ENCODE measurements around the gene SNRPB2.

SNRPB2 gene

DNA sequence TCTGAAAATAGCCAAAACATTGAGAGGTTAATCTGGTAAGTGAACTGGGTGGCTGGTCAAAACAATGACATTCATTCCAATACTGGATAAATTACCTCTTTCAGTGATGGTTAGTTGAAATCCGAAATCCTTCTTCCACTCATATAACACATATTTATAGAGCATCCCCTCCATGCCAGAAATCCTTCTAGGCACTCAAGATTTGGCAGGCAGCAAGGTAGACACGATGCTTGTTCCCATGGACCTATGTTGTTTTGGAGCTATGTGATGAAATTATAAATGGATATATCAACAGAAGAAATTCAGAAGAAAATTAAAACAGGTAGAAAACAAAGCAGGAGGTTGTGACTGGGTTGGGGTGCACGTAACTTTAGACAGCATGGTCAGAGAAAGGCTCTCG lies 26.3 kb upstream of the SNRPB2 start:
- Histone ChIP-seq H3K4me3 (ENCODE audit: low read depth, low read length) (no peak overlapping the region), H3K36me3 (no peaks in the 10 kb centered on the region), H3K27ac (no peak overlapping the region), H3K27me3 (ENCODE audit: insufficient read depth, low read depth, severe bottlenecking) (no peaks in the 10 kb centered on the region), H3K9me3 (ENCODE audit: severe bottlenecking) (peaks cover 7% of the 10 kb centered on the region)
- no peak for DNase-seq
- TF ChIP-seq, protein P1, sequence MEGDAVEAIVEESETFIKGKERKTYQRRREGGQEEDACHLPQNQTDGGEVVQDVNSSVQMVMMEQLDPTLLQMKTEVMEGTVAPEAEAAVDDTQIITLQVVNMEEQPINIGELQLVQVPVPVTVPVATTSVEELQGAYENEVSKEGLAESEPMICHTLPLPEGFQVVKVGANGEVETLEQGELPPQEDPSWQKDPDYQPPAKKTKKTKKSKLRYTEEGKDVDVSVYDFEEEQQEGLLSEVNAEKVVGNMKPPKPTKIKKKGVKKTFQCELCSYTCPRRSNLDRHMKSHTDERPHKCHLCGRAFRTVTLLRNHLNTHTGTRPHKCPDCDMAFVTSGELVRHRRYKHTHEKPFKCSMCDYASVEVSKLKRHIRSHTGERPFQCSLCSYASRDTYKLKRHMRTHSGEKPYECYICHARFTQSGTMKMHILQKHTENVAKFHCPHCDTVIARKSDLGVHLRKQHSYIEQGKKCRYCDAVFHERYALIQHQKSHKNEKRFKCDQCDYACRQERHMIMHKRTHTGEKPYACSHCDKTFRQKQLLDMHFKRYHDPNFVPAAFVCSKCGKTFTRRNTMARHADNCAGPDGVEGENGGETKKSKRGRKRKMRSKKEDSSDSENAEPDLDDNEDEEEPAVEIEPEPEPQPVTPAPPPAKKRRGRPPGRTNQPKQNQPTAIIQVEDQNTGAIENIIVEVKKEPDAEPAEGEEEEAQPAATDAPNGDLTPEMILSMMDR (IDR thresholded peaks at IDR 0.05; ENCODE audit: low read depth, low read length), result no peak

DNA sequence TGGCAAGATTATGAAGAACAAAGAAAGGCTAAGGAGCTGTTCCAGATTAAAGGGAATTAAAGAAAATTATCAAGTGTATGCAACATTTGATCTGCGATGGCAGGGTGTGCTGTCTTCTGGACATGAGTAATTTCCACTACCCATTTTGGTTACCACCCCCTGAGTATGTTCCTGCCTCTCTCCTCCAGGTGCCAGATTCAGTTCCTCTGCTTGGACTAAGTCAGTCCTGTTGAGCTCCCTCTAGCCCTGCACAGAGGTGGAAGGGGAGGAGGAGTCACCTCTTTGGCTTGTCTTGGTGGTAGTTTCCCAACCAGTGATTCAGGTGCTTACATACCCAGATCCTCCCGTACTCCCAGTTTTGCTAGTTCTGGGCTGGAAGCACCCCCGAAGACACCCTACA lies 22.2 kb upstream of the SNRPB2 start:
- TF ChIP-seq, protein P1 (IDR thresholded peaks at IDR 0.05; ENCODE audit: low read depth, low read length), result no peak
- no peaks in the 10 kb centered on the region for H3K36me3 ChIP-seq
- peaks cover 7% of the 10 kb centered on the region for H3K9me3 ChIP-seq (ENCODE audit: severe bottlenecking)
- H3K27me3 ChIP-seq (ENCODE audit: insufficient read depth, low read depth, severe bottlenecking), result no peaks in the 10 kb centered on the region
- H3K27ac ChIP-seq, result no peak overlapping the region
- no peak for DNase-seq
- H3K4me3 ChIP-seq (ENCODE audit: low read depth, low read length), result no peak overlapping the region

DNA sequence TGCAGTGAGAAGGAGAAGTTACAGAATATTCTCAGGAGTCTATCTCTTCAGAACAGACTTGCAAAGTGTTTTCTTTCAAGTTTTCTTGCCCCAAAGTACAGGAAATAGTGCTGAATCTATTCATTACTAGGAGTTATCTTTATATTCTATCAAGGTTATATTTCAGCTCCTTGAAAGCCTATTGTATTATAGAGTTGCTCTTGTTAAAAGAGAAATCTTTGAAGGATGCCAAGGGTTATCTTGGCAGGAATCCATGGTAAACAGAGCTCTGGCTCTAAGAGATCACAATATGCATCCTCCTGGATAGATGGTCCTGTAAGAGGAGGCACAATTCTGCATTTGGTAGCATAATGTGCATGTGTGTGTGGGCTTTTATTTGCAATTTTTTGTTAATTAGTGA lies 21.2 kb upstream of the SNRPB2 start:
- H3K36me3 ChIP-seq, result no peaks in the 10 kb centered on the region
- TF ChIP-seq, protein P1 (IDR thresholded peaks at IDR 0.05; ENCODE audit: low read depth, low read length), result no peak
- no peak overlapping the region for H3K27ac ChIP-seq
- peaks cover 7% of the 10 kb centered on the region for H3K9me3 ChIP-seq (ENCODE audit: severe bottlenecking)
- H3K4me3 ChIP-seq (ENCODE audit: low read depth, low read length), result no peak overlapping the region
- DNase-seq, result no peak
- no peaks in the 10 kb centered on the region for H3K27me3 ChIP-seq (ENCODE audit: insufficient read depth, low read depth, severe bottlenecking)

DNA sequence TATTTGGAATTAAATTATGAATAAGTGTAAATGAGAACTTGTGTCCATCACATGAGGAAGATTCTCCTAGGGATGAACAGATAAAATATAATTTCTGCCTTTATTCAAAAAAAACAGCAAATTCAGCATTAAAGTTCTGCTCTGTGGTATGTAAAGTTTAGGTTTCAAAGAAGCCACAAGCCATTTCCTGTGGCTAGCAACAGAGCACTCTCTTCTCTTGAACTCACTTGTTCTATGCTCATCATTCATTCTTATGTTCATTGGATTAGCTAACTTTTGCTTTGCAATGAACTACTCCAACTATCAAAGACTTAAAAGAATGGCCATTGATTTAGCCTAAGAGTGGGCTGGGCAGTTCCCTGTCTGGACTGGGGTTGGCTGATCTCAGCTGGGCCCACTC lies 20.8 kb upstream of the SNRPB2 start:
- Histone ChIP-seq H3K27ac (no peak overlapping the region), H3K36me3 (no peaks in the 10 kb centered on the region), H3K27me3 (ENCODE audit: insufficient read depth, low read depth, severe bottlenecking) (no peaks in the 10 kb centered on the region), H3K9me3 (ENCODE audit: severe bottlenecking) (peaks cover 7% of the 10 kb centered on the region), H3K4me3 (ENCODE audit: low read depth, low read length) (no peak overlapping the region)
- TF ChIP-seq, protein P1 (IDR thresholded peaks at IDR 0.05; ENCODE audit: low read depth, low read length), result no peak
- no peak for DNase-seq

DNA sequence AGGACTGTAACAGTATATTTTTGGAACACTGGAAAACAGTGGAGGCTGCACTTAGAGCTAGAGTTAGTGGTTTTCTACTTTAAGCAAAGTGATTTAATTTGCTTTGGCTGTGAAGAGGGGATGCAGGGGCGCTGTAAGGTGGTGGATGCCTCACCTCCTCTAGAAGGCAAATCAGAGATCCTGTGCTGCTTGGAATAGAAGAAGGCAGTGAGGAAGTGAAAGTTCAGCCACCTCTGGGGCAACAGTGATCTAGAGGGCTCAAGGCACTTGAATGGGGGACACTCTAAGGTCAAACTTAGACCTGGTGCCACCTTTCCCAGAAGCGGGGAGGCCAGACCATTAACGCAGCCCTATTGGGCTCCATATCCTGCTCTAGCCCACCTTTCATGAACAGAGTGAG lies 19.0 kb upstream of the SNRPB2 start:
- TF ChIP-seq, protein P1 (IDR thresholded peaks at IDR 0.05; ENCODE audit: low read depth, low read length), result no peak
- Histone ChIP-seq H3K9me3 (ENCODE audit: severe bottlenecking) (peaks cover 5% of the 10 kb centered on the region), H3K36me3 (no peaks in the 10 kb centered on the region), H3K27me3 (ENCODE audit: insufficient read depth, low read depth, severe bottlenecking) (no peaks in the 10 kb centered on the region), H3K4me3 (ENCODE audit: low read depth, low read length) (no peak overlapping the region), H3K27ac (no peak overlapping the region)
- DNase-seq, result no peak

DNA sequence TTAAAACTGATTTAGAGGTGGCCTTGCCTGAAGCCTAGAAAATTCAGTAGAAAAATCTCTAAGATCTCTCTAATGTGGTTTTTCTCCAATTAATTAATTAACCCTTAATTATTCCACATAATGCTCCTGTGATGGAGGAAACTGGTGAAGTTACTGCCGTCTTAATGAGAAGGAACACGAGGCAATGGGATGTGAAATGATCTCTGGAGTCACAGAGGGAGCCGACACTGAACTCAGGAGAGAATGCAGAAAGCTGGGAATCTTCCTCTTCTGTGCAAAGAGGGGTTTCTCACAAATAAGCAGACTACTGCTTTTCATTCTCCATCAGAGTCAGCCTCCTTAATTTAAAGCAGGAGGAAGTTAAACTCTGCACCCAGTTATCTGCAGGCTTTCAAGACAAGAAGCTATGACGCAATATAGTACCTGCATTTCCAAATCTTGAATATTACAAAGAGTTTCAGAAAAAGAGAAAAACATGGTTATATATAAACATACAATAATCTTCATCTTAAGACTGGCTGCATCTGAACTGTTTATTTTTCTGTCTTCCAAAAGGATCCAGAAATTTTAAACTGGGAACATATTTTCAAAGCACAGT lies 18.1 kb upstream of the SNRPB2 start:
- H3K4me3 ChIP-seq (ENCODE audit: low read depth, low read length), result no peak overlapping the region
- TF ChIP-seq, protein P1 (IDR thresholded peaks at IDR 0.05; ENCODE audit: low read depth, low read length), result no peak
- DNase-seq, result no peak
- no peaks in the 10 kb centered on the region for H3K27me3 ChIP-seq (ENCODE audit: insufficient read depth, low read depth, severe bottlenecking)
- no peaks in the 10 kb centered on the region for H3K9me3 ChIP-seq (ENCODE audit: severe bottlenecking)
- H3K27ac ChIP-seq, result no peak overlapping the region
- H3K36me3 ChIP-seq, result no peaks in the 10 kb centered on the region
